IPS-NIHi7 (cell line): ENCODE results near the gene GALNT7.

ENCODE experiments used
- DNase-seq: peaks from one replicate; pipeline ENCODE4 v3.0.0; 2012; ENCODE audit warnings: mixed read lengths; ENCODE audit errors: extremely low spot score

Gene GALNT7

GRCh38 chr4:173307778-173308177, 139.2 kb downstream of the GALNT7 start:
- DNase-seq, result no peak

GRCh38 chr4:173311368-173311767, 142.8 kb downstream of the GALNT7 start:
- DNase-seq, result no peak

- DNase-seq, result no peak
Measured at GRCh38 chr4:173314715-173315114, 146.1 kb downstream of the GALNT7 start.

GRCh38 chr4:173316060-173316459, 147.4 kb downstream of the GALNT7 start:
- no peak for DNase-seq

DNA sequence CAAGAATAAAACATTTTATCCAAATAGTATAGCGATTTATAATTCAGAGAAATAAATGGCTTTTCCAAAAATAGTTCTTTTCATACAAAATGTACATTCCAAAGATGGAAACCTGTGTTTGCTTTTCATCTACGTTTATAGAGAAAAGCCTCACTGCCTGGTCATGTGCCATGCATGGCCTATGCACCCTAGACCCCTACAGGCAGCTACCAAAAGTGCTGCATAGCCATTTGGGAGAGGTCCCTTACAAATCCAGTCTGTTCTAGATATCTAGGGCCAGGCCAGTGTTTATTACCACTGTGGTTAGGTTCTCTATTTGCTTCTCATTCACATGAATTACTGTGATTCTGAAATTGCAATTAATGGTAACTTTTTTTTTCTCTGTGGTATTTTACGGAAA, 148.4 kb downstream of the GALNT7 start:
- DNase-seq, result peak; percentile 57

- no peak for DNase-seq
Measured at GRCh38 chr4:173318240-173318639, 149.6 kb downstream of the GALNT7 start.

DNA sequence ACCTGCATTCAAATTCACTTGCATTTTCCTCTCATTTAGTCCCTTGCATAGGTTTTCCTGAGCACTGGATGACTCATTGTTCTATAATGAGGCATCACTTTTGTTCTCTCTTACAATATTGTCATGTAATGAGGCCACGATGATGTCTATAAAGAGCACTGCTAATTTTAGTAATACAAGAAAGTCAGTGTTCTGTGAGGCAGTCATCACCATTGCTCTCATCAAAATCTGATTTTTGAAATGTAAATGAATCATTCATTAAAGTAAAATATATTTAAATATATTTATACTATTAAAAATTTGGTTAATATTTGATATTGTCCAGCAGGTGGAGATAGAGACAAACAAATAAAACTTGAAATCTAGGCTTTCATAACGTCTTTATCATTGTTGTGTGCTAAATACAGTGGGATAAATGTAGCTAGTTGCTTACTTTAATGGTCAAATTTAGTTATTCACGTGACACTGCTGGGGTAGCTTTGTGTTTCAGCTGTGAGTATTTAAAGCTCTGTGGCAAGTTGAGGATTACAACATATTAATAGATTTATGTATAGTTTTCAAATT, 150.1 kb downstream of the GALNT7 start:
- DNase-seq, result no peak

DNA sequence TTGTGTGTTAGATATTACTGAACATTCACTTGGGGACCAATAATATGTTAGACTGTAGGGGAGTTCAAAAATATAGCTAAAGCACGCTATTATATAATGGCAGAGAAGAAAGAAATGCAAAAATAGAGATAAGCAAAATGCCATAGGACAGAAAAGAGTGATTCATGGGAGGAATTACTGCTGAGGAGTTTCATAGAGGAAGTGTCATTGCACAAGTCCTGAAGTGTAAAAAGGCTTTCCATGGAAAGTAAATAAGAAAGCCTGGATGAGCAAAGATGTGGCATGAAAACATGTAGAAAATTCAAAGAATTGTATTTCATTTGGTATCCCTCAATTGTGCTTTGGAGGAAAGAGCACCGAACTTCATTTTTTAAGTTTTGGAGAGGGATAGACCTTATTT, 151.1 kb downstream of the GALNT7 start:
- DNase-seq, result no peak

- no peak for DNase-seq
Measured at GRCh38 chr4:173325007-173325736, 156.6 kb downstream of the GALNT7 start.

DNA sequence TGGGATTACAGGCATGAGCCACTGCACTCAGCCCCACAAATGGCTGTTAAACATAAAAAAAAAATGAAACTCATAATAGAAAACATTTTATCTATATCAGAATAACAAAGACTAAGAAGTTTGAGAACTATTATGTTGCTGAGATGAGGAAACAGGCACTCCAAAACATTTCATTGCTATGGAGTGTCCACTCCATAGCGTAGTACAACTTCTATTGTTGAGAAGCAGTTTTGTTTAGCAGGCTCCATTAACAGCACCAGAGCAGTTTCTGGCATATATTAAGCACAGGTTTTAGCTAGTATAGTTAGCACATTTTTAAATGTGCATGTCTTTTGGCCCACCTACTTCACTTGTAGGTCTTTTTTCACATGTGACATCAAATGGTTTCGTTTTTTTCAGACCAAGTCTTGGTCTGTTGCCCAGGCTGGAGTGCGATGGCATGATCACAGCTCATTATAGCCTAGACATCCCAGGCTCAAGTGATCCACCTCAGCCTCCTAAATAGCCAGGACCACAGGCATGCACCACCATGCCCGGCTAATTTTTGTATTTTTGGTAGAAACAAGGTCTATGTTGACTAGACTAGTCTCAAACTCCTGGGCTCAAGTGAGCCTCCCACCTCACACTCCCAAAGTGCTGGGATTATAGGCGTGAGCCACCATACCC, 159.8 kb downstream of the GALNT7 start:
- DNase-seq, result no peak

DNA sequence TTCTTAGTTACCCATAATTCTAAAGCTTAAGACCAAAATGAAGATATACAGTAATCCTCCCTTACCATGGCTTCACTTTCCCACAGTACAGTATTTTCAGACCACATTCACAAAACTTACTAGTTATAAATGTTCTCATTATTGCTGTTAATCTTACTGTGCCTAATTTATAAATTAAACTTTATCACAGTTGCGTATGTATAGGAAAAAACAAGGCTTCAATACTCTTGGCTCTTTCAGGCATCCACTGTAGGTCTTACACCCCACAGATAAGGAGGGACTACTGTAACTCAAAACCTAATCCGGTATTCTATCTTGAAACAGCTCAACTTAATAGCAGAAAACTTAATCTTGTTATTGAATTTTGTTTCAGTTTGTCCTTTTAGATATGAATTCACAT, 162.0 kb downstream of the GALNT7 start:
- no peak for DNase-seq

GRCh38 chr4:173332021-173332487, 163.4 kb downstream of the GALNT7 start:
- no peak for DNase-seq

GRCh38 chr4:173332963-173333657, 164.5 kb downstream of the GALNT7 start:
- no peak for DNase-seq

- peak; percentile 46 for DNase-seq
Measured at GRCh38 chr4:173333658-173334084, 165.1 kb downstream of the GALNT7 start.

GRCh38 chr4:173334085-173334890, 165.7 kb downstream of the GALNT7 start, which contains the start of gene HMGB2:
Gene HMGB2 (minus strand): TSS chr4:173334358. CDS start chr4:173333649, 709 bp downstream.
- DNase-seq, result peak; percentile 97

- DNase-seq, result peak; percentile 93
Measured at GRCh38 chr4:173334891-173335752, 166.5 kb downstream of the GALNT7 start.

- DNase-seq, result no peak
Measured at GRCh38 chr4:173337463-173337862, 168.9 kb downstream of the GALNT7 start.

DNA sequence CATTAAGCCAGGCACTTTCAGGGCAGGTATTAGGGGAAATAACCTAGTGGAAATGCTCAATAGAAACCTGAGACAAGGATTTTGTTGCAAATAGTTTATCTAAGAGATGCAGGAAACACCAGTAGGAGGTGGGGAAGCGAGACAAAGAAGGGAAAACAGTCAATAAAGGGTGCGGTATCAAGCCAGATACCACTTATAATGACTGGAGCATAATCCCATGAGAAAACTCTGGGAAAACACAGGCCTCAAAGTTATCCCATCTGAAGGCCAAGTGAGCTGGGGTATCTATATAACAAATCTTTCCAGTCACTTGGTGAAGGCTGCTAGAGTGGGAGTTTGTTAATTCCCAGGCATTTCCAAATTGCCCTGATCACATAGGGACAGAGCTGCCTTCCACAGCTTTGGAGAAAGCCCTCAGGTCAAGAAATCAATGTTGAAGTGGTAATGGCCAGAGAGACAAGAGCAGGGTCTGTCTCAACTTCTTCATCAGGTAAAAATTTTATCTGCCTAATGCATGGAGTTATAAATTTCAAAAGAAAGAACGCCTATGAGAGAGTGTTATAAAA, 175.3 kb downstream of the GALNT7 start:
- DNase-seq, result peak; percentile 10

DNA sequence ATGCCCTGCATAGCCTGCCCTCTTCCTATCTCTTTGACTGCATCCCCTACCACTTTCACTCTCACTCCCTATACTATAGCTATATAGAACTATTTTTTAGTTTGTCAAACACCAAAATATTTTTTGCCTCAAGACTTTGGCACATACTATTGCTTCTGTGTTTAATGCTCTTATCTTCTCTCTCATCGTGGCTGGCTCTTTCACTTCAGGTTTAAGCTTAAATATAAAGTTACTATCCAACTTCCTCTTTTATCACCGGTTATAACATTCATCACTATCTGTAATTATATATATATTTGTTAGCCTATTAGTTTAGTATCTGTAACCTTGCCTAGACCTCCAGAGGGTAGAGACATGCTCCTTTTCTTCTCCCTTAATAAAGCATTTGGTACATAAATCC, 177.0 kb downstream of the GALNT7 start:
- no peak for DNase-seq

DNA sequence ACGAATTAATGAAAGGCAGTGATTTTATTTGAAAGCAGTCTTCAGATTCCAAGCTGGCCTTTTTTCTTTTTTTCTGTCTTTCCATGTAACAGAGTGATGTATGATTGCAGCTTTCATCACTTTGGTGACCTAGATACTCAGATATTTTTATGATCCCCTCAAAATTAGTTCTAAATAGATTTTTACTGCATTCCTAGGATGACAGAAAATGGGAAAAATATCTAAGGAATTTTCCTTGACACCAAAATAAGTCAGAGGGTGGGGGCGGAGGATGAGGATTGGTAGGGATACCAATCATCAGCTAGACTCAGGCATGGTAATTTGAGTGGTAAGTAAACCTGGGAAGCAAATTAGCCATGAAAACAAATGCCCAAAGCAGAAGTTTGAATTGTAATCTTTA, 177.5 kb downstream of the GALNT7 start:
- no peak for DNase-seq
